ENCODE results near the gene ZC3H10. TPM values are rescaled to one million over a fixed set of nuclear protein-coding genes. Genes with fewer than 3 reads are reported as not detected.
"Not testable (repeated sequence)": the region's sequence is repeated elsewhere in the genome, so short reads cannot be mapped to it uniquely, and the experiment has no call there.

The ZC3H10 gene
- total and polyA plus RNA-seq, 2 experiments from 2014 or later, result 2.7 to 5.4 TPM

DNA sequence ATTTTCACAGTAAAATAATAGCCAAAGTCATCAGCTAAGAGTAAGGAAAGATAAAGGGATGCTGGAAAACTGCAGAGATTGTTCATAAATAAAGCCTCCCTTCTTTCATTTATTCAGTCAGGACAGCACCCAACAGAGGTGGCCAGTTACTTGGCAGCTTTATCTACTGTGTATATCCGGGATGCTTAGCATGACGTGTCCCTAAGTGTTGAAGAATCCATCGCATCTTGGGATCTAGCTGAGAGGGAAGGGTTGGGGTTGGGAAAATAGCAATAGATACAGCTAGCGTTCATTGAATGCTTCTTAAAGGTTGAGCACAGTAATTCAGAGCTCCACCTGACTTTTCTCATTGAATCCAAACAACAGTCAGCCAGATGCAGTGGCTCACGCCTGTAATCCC lies 43.7 kb upstream of the ZC3H10 start:
- Mint-ChIP-seq H3K36me3 (ENCODE audit: low read depth) (0 out of 3 replicates have a peak, but pooled peaks cover 3% of the 10 kb centered on the region), H3K27ac (no peak overlapping the region), H3K4me1 (peaks cover 7% of the 10 kb centered on the region), H3K4me3 (no peak overlapping the region), H3K27me3 (ENCODE audit: insufficient read depth, low read depth, poor library complexity) (peaks cover 9% of the 10 kb centered on the region), H3K9me3 (peaks cover 3% of the 10 kb centered on the region; the same call in 1 of the 3 replicates)
- Histone ChIP-seq H3K9me2 (ENCODE audit: insufficient read depth) (no peaks in the 10 kb centered on the region), H3K4me1 (ENCODE audit: insufficient read depth) (no peaks in the 10 kb centered on the region), H2AFZ (no peak overlapping the region), H4K20me1 (replicated peaks; ENCODE audit: insufficient read depth) (no peaks in the 10 kb centered on the region), H3K27me3 (ENCODE audit: insufficient read depth) (no peaks in the 10 kb centered on the region), H3K4me3 (no peak overlapping the region), H3K27ac (ENCODE audit: low read depth) (no peak overlapping the region), H3K79me2 (replicated peaks; ENCODE audit: insufficient read depth) (no peaks in the 10 kb centered on the region), H3F3A (replicated peaks; ENCODE audit: low read depth) (0 out of 2 replicates have a peak, but pooled peaks cover 11% of the 10 kb centered on the region), H3K4me2 (no peak overlapping the region), H3K36me3 (ENCODE audit: insufficient read depth) (no peaks in the 10 kb centered on the region)
- TF ChIP-seq POLR2AphosphoS5 (IDR thresholded peaks at IDR 0.05; ENCODE audit: low read depth), result no peak
- no peak for TF ChIP-seq NANOG (IDR thresholded peaks at IDR 0.05; ENCODE audit: borderline replicate concordance)
- ATAC-seq, result no peak
- no peak for DNase-seq (ENCODE audit: low spot score)

DNA sequence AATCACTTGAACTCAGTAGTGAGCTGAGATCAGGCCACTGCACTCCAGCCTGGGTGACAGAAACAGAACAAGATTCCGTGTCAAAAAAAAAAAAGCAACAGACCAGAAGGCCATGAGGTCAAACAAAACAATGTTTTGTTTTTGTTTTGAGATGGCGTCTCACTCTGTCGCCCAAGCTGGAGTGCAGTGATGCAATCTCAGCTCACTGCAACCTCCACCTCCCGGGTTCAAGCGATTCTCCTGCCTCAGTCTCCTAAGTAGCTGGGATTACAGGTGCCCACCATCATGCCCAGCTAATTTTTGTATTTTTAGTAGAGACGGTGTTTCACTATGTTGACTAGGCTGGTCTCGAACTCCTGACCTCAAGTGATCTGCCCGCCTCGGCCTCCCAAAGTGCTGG lies 40.1 kb upstream of the ZC3H10 start:
- H3K36me3 ChIP-seq (ENCODE audit: insufficient read depth); H3K27me3 Mint-ChIP-seq (ENCODE audit: insufficient read depth, low read depth, poor library complexity); H3K27ac Mint-ChIP-seq; H3K9me3 Mint-ChIP-seq; H3K4me3 Mint-ChIP-seq; H3K36me3 Mint-ChIP-seq (ENCODE audit: low read depth); H3K4me2 ChIP-seq; H3K4me3 ChIP-seq; ATAC-seq; H3K9me2 ChIP-seq (ENCODE audit: insufficient read depth); H3K27me3 ChIP-seq (ENCODE audit: insufficient read depth); DNase-seq (ENCODE audit: low spot score): not testable (repeated sequence)
- Histone ChIP-seq H2AFZ (peak overlapping the region; percentile 66; the same call in 1 of the 2 replicates), H3F3A (replicated peaks; ENCODE audit: low read depth) (0 out of 2 replicates have a peak, but pooled peaks cover 16% of the 10 kb centered on the region), H3K4me1 (ENCODE audit: insufficient read depth) (peaks cover 21% of the 10 kb centered on the region), H3K79me2 (replicated peaks; ENCODE audit: insufficient read depth) (peaks cover 22% of the 10 kb centered on the region), H4K20me1 (replicated peaks; ENCODE audit: insufficient read depth) (peaks cover 12% of the 10 kb centered on the region; the same call in 1 of the 2 replicates), H3K27ac (ENCODE audit: low read depth) (peak overlapping the region; percentile 98)
- peaks cover 29% of the 10 kb centered on the region for H3K4me1 Mint-ChIP-seq

DNA sequence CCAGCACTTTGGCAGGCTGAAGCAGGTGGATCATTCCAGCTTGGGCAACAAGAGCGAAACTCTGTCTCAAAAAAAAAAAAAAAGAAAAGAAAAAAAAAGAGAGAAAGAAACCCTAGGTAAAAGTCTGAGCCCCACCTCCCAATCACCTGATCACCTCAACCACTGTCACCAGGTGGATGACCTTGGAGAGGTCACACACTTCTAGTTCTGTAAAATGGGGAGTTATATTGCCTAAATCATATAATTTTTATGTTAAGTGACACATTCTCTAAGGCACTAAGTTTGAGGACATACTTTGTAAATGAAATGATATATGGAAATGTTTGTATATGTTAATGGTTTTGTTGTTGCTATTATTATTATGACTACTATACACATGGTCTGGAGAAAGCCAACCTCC lies 39.6 kb upstream of the ZC3H10 start:
- Histone ChIP-seq H3K27ac (ENCODE audit: low read depth) (peak overlapping the region; percentile 98), H3K79me2 (replicated peaks; ENCODE audit: insufficient read depth) (peaks cover 27% of the 10 kb centered on the region), H3K4me2 (peak overlapping the region; percentile 93), H3K9me2 (ENCODE audit: insufficient read depth) (no peaks in the 10 kb centered on the region), H4K20me1 (replicated peaks; ENCODE audit: insufficient read depth) (peaks cover 12% of the 10 kb centered on the region; the same call in 1 of the 2 replicates), H2AFZ (no peak overlapping the region), H3K4me1 (ENCODE audit: insufficient read depth) (peaks cover 22% of the 10 kb centered on the region), H3K4me3 (peak overlapping the region; percentile 84), H3K27me3 (ENCODE audit: insufficient read depth) (no peaks in the 10 kb centered on the region), H3K36me3 (ENCODE audit: insufficient read depth) (no peaks in the 10 kb centered on the region), H3F3A (replicated peaks; ENCODE audit: low read depth) (0 out of 2 replicates have a peak, but pooled peaks cover 16% of the 10 kb centered on the region)
- ATAC-seq (no peak), DNase-seq (ENCODE audit: low spot score) (peak; percentile 48)
- Mint-ChIP-seq H3K4me1 (peaks cover 29% of the 10 kb centered on the region), H3K9me3 (peaks cover 3% of the 10 kb centered on the region; the same call in 1 of the 3 replicates), H3K36me3 (ENCODE audit: low read depth) (peaks cover 5% of the 10 kb centered on the region; the same call in 1 of the 3 replicates), H3K27me3 (ENCODE audit: insufficient read depth, low read depth, poor library complexity) (peaks cover 7% of the 10 kb centered on the region), H3K27ac (peak overlapping the region; percentile 88), H3K4me3 (peak overlapping the region; percentile 90)
- no peak for TF ChIP-seq CTCF (conservative IDR thresholded peaks at IDR 0.05; ENCODE audit: low read depth in 2 of 2)
- TF ChIP-seq CREB1 (CRISPR knock-in tag; IDR thresholded peaks at IDR 0.05; ENCODE audit: low read depth), result no peak
- TF ChIP-seq ETS1 (IDR thresholded peaks at IDR 0.05), result no peak
- no peak for TF ChIP-seq EZH2 (IDR thresholded peaks at IDR 0.05; ENCODE audit: low read depth, unreplicated experiment)
- TF ChIP-seq STAT1 (IDR thresholded peaks at IDR 0.05; ENCODE audit: unreplicated experiment), result no peak
